Activated CD8-positive, alpha-beta memory T cell treated with anti-CD3 and anti-CD28 coated beads, Interleukin-2, amount 50 U/mL, for 4 hours (primary cell): ENCODE data around the gene SLC3A2.
"Not testable (repeated sequence)": the region's sequence is repeated elsewhere in the genome, so short reads cannot be mapped to it uniquely, and the experiment has no call there.

Source experiments
- DNase-seq: peaks from one replicate; pipeline ENCODE4 v3.0.0-alpha.2; 2020

The SLC3A2 gene

DNA sequence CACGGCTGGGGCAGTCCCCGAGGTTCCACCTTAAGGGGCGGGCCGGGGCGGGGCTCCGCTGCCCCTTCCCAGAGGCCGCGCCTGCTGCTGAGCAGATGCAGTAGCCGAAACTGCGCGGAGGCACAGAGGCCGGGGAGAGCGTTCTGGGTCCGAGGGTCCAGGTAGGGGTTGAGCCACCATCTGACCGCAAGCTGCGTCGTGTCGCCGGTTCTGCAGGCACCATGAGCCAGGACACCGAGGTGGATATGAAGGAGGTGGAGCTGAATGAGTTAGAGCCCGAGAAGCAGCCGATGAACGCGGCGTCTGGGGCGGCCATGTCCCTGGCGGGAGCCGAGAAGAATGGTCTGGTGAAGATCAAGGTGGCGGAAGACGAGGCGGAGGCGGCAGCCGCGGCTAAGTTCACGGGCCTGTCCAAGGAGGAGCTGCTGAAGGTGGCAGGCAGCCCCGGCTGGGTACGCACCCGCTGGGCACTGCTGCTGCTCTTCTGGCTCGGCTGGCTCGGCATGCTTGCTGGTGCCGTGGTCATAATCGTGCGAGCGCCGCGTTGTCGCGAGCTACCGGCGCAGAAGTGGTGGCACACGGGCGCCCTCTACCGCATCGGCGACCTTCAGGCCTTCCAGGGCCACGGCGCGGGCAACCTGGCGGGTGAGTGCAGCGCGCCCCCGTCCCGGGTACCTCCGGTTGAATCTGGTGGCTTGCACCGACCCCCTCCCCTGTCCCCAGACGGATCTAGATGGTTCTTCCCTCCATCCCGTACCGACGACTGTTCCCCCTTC lies at the start of gene SLC3A2:
SLC3A2 (plus strand) TSS at position 94 of the 776 bp plus-strand sequence; CDS start at position 222, 128 bp downstream.
- DNase-seq, result peak; percentile 87

DNA sequence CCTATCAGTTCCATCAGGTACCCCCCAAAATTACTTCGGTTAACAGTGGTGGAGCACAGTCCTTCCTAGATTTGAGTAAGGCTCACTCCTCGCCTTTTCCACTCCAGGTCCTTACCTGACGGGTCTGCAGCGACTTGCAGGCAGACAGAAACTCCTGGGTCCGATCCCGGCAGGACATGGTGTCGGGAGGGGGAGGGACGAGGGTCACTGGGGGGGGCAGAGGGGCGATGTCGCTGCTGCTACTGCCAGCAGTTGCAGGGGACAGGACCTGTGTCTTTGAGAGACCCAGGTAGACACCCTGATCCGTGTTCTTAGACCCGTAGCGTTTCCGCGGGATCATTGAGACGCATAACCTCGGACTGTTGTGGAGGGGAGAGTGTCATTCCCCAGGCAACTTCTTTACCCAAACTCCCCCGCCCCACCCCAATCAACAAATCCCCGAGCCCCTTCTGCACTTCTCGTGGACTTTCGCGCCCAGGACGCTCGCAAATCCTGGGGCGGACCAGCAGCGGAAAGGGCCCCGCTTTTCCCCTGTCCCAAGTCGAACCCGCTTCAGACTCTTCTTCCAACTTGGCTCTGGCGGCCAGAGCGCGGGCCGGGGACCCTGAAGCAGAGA lies 49.7 kb upstream of the SLC3A2 start:
- DNase-seq, result no peak

DNA sequence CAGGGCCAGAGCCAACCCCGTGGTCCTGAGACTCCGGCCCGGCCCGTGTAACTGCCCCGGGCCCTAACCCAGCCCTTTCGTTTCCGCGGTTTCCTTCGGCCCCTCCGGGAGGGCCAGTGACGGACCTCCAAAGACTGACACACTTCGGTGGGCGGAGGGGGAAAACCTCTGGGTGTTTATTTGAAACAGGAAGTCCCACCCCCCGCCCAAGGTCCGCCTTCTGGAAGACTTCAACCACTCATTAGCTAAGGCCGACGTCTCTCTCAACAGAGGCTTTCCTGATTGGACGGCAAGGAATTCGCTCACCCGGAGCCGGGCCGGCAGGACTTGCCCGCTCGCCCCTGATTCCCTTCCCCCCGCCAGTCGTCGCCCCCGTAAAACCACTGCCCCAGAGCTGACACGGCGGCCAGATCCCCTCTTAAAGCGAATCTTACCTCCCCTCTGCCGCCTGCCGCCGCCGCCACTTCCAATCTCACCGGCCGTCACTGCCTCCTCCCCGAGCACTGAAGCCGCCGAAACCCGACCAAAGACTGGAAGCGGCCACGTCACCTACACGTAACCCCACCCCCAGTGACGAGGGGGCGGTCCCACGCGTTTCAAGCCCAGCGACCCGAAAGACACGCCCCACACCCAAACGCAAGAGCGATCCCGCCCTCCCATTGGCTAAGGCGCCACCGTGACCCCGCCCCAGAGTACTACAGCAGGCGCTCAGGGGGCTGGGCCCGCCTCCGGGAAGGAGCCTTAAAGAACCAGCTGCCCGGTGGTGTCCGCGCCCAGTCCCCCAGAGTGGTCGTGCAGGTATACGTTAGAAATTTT lies 49.0 kb upstream of the SLC3A2 start, which contains the start of gene STX5:
STX5 (minus strand) TSS at position 532 of the 816 bp plus-strand sequence. CDS start 808 bp downstream, outside the sequence.
- DNase-seq, result peak; percentile 99

DNA sequence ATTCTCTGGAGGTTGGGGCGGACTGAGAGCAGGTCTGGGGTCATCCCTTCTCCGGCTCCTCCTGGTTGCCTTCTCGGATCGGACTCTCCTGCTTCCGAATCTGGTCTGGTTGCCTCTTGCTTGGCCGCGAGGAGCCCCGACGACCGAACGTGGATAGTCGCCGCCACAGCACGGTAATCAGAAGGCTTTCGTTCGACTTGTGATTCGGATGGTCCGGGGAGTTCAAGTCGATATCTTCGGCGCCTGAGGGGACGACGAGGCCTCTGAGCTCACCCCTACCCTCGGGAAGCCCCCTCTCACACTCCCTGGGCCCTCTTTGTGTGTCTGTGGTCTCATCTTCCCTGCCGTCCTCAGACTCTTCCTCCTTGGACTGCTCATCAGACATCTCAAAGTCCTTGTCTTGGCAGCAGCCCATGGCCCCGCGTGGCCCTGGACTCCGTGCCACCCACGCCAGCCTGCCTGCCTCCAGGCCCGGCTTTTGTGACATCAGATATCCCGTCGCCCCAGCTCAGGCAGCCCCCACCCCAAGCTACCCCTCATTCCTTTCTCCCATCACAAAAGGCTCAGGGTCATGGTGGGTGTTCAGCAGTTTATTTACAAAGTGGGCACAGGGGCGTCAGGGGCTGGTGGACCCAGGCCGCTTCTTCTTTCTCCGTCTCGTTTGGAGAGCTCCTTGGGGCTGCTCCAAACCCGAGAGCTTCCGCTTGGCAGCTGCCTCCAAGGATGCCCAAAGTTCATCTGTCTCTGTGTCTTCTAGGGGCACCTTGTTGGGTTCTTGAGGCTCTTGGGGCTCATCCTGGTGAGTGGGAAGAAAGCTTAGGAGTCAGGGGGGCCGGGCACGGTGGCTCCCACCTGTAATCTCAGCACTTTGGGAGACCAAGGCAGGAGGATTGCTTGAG lies 48.1 kb upstream of the SLC3A2 start, which contains the start of gene TEX54:
TEX54 (minus strand) TSS at position 506 of the 899 bp plus-strand sequence.
- no peak for DNase-seq

DNA sequence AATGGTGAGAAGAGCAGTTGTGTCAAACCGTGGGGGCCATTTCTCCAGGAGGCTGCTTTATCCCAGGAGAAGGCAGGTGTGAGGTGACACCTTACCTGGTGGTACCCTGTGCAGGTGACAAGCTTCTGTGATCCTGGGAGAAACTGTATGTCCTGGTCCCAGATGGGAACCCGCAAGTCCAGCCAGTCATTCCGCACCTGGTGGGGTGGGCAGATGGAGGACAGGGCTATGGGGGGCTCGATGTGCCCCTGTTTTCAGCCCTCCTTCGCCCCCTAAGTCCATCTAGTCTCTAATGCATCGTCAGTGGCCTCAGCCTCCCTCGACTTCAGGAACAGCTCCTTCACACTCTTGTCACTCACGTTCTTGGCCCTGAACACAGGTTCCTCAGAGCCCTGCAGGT lies 45.4 kb upstream of the SLC3A2 start:
- no peak for DNase-seq

DNA sequence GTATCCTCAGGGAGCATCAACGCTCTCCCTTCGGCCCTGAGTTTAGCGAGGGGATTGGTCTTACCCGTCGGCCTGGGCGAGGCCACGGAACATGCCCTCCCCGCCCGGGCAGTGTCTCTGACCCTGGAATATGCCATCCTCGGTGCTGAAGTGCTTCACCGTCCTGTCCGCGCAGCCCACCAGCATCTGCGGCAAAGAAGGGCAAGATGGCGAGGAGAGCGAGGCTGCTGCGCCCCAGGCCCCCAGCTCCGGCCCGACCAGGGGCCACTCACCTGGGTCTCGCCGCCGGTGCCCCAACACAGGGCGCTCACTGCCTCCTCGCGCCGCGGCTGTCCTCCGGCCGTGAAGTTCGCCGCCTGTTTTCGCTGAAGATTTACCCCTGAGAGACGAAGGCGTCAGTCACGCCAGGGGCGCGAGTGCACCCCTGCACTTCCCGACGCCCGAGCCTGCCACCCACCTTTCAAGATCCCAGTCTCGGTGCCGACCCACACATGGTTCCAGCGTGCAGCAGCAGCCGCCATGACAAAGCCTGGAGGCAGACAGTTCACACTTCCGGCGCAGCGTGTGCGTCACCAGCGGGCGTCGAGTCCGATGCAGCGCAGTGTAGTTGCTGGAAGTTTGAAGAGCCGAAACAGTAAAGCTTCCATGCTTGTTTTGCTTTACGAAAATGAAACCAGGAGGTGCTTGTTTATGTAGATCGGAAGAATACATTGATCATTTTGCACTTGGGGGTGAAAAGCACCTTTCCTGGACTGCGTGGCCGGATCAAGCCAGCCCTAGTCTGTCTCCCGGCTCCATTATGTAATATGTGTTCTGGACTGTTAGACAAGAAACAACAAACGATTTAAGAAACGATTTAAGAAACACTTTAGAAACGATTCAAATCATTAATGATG lies 41.4 kb upstream of the SLC3A2 start, which contains the start of gene WDR74:
WDR74 (minus strand) TSS at position 541 of the 896 bp plus-strand sequence; CDS start at position 521, 20 bp downstream.
- peak; percentile 94 for DNase-seq

DNA sequence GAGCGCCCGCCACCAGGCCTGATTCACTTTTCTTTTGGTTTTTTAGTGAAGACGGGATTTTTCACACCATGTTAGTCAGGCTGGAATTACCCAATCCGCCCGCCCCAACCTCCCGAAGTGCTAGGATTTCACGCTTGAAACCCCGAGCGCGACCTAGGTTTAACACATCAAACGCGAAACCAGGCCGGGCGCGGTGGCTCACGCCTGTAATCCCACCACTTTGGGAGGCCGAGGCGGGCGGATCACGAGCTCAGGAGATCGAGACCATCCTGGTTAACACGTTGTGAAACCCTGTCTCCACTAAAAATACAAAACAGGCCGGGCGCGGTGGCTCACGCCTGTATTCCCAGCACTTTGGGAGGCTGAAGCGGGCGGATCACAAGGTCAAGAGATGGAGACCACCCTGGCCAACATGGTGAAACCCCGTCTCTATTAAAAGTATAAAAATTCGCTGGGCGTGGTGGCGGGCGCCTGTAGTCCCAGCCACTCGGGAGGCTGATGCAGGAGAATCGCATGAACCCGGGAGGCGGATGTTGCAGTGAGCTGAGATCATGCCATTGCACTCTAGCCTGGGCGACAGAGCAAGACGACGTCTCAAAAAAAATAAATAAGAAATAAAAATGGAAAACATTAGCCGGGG lies 39.9 kb upstream of the SLC3A2 start:
- peak; percentile 68 for DNase-seq

DNA sequence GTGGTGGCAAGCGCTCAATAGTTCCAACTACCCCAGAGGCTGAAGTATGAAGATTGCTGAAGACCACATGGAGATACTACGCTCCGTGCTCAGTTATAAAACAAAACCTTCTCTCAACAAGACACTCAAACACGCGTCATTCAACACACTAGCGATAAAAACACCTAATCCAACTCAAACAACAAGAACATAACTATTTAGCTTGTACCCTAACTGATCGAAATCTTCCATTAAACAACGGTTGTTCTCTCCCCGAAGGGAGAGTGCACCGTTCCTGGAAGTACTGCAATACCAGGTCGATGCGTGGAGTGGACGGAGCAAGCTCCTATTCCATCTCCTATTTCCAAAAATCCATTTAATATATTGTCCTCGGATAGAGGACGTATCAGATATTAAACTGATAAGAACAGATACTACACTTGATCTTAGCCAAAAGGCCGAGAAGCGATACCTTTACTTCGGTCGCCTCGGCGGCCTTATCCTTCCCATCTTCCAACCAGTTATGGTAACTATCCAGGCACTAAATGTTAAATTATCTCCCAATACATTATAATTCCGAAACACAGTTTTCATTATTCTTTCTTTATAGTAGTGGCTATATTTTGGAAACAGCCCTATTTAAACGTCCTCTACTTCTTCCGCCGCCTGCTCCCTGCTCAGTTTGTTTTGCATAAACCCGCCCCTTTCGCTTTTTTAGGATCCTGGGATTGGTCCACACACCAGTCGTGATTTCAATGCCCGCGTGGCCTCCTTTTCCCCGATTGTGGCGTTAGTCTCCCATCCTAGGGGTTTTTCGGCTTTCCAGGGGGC lies 39.1 kb upstream of the SLC3A2 start:
- DNase-seq, result peak; percentile 71

DNA sequence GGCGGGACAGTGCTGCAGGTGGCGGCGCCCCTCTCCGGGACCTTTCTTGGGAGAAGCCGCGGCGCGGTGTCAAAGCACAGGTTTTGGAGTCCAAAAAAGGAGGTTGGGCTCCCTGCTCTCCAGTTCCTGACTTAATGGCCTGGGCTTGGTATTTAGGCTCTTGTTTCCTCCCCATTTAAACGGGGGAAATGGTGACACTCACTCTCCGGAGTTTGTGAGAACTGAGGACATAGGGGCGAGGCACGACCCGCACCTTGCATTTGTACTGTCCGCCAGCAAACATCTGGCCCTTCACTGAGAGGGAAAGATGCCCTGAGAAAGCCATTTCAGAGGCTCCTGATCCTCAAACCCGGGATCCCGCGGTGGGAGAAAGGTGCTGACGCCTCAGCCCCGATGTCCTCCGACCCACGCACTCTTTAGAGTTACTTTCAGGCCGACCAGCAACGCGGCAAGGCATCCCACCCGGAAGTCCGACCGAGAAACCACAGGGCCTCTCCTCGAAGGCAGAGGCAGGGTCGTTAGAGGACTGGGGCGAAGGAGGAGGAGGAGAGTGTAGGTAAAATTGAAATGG lies 38.4 kb upstream of the SLC3A2 start:
- DNase-seq, result peak; percentile 36

DNA sequence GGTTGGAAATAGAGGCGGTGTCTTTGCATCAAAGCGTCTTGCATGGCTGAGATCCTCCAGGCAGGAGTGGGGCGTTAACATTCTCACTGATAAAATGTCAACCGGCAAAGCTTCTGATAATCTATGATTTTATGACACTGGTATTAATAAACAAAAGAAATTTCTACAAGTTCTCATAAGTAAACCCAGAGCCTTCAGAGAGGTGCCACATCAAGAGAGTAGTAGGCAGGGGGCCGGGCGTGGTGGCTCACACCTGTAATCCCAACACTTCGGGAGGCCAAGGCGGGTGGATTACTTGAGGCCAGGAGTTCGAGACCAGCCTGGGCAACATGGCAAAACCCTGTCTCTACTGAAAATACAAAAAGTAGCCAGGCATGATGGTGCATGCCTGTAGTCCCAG lies 37.8 kb upstream of the SLC3A2 start:
- DNase-seq, result not testable (repeated sequence)

DNA sequence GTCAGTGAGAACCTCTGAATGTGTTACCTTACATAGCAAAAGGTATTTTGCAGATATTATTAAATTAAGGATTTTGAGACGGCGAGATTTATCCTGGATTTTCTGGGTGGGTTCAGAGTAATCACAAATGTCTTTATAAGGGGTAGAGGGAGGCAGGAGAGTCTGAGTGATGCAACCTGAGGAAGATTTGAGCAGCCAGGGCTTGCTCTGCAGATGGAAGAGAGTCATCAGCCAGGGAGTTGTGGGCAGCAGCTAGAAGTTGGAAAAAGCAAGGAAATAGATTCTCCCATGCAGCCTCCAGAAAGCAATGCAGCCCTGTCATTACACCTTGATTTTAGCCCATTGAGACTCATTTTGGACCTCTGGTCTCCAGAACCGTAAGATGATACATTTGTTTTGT lies 37.2 kb upstream of the SLC3A2 start:
- DNase-seq, result no peak

DNA sequence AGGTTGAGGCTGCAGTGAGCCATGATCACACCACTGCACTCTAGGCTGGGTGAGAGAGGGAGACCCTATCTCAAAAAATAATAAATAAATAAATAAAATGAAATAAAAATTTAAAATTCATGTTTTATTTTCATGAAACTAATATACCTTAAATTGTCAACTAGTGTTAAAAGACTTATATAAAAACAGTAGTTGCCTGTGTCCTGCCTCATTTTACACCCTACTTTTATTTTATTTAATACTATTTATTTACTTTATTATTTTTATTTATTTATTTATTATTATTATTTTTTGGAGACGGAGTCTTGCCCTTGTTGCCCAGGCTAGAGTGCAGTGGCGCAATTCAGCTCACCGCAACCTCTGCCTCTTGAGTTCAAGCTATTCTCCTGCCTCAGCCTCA lies 36.5 kb upstream of the SLC3A2 start:
- no peak for DNase-seq

DNA sequence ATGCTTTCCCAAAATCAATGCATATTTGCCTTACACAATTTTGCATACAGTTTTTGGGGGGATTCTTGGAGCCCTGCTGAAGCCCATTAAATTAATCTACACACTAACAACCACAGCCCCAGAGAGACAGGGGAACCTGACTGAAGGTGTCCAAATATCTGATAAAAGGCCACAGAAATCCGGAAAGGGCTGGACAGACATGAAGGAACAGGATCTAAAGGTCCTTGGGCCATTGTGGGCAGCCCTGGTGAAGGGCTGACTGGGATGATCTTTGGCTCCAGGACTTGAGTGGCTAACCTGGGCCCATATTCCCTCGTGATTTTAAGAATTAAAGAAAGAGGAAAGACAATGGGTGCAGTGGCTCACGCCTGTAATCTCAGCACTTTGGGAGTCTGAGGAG lies 34.5 kb upstream of the SLC3A2 start:
- DNase-seq, result no peak

DNA sequence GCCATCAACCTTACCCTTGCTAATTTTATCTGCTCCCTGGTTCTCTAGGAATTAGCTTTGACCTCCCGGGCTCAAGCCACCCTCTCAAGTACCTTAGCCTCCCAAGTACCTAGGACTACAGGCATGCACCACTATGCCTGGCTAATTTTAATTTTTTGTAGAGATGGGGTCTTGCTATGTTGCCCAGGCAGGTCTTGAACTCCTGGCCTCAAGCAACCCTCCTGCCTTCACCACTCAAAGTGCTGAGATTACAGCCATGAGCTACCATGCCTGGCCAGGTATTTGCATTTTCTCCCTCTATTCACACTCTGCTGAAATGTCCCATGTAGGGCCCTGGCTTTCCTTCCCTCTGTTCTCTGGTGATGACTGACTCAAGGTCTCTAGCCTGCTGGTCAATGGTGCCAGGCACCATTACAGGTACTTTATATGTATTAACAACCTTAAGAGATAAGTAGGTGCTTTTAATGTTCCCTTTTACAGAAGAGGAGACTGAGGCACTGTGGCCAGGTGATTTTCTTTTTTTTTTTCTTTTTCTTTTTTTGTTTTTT lies 32.9 kb upstream of the SLC3A2 start:
- no peak for DNase-seq

DNA sequence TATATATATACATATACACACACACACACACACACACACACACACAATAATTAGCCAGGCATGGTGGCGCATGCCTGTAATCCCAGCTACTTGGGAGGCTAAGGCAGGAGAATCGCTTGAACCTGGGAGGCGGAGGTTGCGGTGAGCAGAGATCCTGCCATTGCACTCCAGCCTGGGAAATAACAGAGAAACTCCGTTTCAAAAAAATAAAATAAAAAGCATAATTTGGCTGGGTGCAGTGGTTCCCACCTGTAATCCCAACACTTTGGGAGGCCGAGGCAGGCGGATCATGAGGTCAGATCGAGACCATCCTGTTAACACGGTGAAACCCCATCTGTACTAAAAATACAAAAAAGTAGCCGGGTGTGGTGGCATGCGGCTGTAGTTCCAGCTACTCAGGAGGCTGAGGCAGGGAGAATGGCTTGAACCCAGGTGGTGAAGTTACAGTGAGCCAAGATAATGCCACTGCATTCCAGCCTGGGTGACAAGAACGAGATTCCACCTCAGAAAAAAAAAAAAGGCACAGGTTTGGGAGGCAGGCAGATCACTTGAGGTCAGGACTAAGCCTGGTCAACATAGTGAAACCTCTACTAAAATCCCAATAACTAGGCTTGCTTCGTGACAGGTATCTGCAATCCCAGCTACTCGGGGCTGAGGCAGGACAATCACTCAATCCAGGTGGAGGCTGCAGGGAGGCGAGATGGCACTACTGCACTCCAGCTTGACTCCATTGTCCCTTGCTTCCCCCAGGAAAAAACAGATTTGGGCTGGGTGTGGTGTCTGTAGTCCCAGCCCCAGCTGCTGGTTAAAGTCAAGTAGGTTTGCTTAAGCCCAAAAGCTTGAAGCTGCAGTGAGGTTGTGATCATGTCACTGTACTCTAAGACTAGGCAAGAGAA lies 29.5 kb upstream of the SLC3A2 start:
- DNase-seq, result no peak

DNA sequence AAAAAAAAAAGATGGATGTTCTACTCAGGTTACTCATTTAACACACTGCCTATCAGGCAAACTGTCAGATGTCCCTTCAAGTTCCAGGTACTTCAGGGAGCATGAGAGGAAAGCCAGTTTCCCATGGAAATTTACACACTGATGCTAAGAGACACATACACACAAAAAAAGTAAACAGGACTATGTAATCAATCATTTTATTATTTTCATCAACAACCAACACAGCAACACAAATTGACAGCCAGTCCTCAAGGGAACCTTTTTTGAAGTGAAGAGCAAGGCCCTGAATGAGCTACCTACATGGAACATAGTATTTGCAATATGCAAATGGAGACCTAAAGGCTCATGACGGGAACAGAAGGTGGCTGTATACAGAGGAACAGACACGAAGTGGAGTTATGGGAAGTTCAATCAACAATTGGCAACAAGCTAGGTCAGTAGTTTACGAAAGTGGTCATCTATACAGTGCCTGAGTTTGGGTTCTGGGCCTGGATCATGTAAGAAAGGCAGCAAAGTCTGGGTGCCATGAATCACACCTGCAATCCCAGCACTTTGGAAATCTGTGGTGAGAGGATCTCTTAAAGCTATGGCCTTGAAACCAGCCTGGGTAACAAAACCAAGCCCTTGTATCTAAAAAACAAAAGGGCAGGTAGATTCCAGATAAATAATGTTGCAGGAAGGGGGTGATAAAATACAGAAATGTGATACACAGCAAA lies 28.7 kb upstream of the SLC3A2 start:
- DNase-seq, result no peak

DNA sequence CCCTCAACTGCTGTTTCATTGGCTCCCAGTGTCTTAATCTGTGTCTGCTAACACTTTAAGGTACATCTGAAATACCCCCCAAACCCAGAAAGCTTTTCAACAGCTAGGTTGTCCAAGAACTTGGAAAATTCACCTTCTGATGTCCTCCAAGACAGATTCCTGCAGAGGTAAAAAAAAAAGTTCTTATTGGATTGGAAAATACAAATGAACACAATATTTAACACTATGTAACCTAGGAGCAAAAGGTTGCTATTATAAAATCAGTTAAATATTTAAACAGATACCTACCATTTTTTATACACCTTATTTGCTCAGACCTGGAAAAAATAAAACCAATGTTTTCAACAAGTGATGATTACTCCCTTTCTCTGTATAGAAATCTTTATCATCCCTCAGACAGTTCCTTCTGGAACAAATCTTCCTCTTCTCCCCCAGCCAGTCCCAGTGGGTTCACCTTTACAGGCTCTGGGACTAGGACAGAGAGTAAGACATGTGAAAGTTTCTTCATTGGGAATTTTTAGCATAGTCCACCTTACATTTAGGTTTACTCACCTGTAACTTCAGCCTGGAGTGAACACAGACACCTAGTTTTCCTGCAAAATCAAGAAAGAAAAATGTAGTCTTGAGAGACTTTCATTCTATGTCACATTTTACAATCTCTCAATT lies 28.0 kb upstream of the SLC3A2 start:
- no peak for DNase-seq
